C4-2B (cell line): ENCODE data around the gene FHL3.
A peak's percentile ranks its signal among the peaks of the same experiment; 100 is the strongest.
"Not testable (repeated sequence)": the region's sequence is repeated elsewhere in the genome, so short reads cannot be mapped to it uniquely, and the experiment has no call there.

Experiments used
- H3K27ac ChIP-seq: fragments of 450-650 bp; 2 replicates; pipeline ENCODE4 v1.5.1; 2017
- CTCF ChIP-seq: fragments of 450-650 bp; conservative IDR thresholded peaks from 2 replicates; pipeline ENCODE4 v1.5.1; 2017; ENCODE audit warnings: mild to moderate bottlenecking
- ZFX ChIP-seq: fragments of 450-650 bp; IDR thresholded peaks from 2 replicates; pipeline ENCODE4 v1.6.1; 2017

Gene FHL3

GRCh38 chr1:38039331-38040088, 34.2 kb upstream of the FHL3 start:
- no peak overlapping the region for H3K27ac ChIP-seq
- TF ChIP-seq ZFX = no peak
- TF ChIP-seq CTCF = no peak

- TF ChIP-seq ZFX (no peak), CTCF (no peak)
- H3K27ac ChIP-seq = no peak overlapping the region
These were observed 33.5 kb upstream of the FHL3 start for GRCh38 chr1:38038861-38039260.

GRCh38 chr1:38037221-38037939, 32.1 kb upstream of the FHL3 start:
- peak; percentile 67; the same call in 1 of the 2 replicates for TF ChIP-seq CTCF
- TF ChIP-seq ZFX = no peak

GRCh38 chr1:38034871-38035270, 29.6 kb upstream of the FHL3 start:
- no peak overlapping the region for H3K27ac ChIP-seq
- TF ChIP-seq ZFX = no peak
- no peak for TF ChIP-seq CTCF

More at GRCh38 chr1:38037221-38037939, 32.1 kb upstream of the FHL3 start:
- H3K27ac ChIP-seq = no peak overlapping the region

GRCh38 chr1:38032992-38033391, 27.7 kb upstream of the FHL3 start:
- H3K27ac ChIP-seq = not testable (repeated sequence)

GRCh38 chr1:38031513-38031866, 26.2 kb upstream of the FHL3 start:
- no peak overlapping the region for H3K27ac ChIP-seq
- TF ChIP-seq ZFX (no peak), CTCF (no peak)

GRCh38 chr1:38030596-38031512, 25.5 kb upstream of the FHL3 start:
- TF ChIP-seq ZFX = no peak
- no peak for TF ChIP-seq CTCF
- H3K27ac ChIP-seq = no peak overlapping the region
